HG03520 (cell line): ENCODE data around the gene AKAP11.

ENCODE experiments used
- ATAC-seq: cut with Tn5 transposase; IDR thresholded peaks from one replicate; pipeline ENCODE4 v1.9.1; 2021; ENCODE audit warnings: mild to moderate bottlenecking, moderate library complexity; ENCODE audit not compliant: unreplicated experiment

AKAP11 gene

DNA sequence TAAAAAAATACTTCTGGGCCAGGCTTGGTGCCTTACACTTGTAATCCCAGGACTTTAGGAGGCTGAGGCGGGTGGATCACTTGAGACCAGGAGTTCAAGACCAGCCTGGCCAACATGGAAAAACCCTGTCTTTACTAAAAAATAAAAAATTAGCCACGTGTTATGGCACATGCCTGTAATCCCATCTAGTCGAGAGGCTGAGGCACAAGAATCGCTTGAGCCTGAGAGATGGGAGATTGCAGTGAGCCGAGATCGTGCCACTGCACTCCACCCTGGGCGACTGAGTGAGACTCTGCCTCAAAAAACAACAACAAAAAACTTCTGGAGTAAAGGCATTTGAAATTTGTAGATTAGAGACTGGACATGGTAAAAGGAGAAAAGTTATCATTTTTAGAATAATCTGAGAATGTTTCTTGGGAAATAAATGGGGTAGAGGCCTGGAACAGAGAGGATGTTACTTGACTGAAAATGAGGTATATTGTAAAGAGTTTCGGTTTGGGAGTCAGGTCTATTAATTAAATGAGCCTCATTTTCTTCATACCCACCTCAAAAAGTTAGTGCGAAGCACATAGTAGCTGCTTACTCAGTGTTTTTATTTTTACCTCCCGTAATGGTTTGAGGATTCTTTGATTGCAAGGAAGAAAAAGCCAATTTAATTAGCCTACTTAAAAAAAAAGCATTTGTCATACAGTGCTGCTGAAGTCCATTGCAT, 2.6 kb downstream of the AKAP11 start:
- no peak for ATAC-seq

GRCh38 chr13:42275098-42275471, 3.1 kb downstream of the AKAP11 start:
- ATAC-seq = peak; percentile 30

DNA sequence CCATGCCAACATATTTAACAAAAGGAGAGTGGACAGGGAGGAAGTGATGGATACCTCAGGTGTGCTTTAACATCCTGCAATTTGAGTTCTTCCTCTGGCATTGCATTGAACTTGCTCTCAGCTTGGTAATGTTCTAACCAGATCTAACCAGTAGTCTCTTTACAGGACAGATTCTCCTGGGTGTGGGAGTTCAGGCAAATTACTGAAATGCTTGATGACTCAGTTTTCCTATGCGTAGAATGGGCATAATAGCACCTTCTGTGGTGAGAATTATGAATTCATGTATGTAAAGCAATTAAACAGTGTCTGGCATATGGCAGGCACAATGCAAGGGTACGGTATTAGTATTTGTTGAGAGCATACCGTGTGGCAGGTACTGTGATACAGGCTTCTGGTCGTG, 3.6 kb downstream of the AKAP11 start:
- no peak for ATAC-seq

DNA sequence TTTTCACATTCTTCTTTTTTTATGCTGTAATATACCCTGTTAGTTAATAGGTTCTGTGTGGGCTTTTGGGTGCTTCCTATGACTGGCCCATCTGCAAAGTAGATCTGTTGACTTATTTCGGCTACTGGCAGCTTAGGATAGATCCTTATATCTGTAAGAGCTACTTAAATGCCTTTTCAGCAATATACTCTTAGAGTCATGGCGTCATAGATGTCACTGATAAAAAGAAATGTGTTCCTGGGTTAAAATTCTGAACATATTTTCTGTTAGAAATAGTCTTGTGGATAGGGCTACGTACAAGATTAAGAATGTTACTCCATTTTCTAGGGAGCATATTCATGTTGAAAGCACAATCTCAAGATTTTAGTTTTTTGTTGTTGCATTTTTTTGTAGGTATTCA, 4.7 kb downstream of the AKAP11 start:
- ATAC-seq = no peak

DNA sequence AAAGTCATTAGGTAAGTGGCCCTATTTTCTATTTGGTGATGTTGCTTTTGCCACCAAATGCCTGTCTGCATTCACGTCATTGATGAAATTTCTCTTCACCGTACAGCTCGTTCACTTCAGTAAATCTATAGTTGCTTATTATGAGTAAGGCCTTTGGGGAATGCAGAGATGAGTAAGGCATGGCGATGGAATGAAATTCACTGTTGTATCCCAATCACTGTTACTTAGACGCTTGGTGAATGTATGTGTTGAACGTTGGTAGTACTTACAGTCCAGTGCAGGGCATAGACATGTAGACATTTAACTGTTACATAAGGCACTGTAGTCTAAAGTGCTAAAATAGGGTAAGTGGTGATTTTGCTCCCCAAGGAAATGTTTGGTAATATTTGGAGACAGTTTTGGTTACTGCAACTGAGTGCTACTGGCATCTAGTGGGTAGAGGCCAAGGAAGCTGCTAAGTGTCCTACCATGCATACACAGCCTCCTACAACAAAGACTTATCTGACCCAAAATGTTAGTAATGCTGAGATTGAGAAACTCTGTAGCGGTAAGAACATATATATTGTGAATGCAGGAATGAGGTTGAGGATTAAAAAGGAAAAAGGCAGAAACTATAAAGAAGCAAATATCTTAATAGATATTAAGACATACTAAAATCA, 5.8 kb downstream of the AKAP11 start:
- ATAC-seq = no peak

GRCh38 chr13:42279080-42279479, 7.1 kb downstream of the AKAP11 start:
- no peak for ATAC-seq

- ATAC-seq = no peak
These were observed 8.0 kb downstream of the AKAP11 start for GRCh38 chr13:42279986-42280385.

GRCh38 chr13:42280537-42280936, 8.6 kb downstream of the AKAP11 start:
- ATAC-seq = no peak

- no peak for ATAC-seq
These were observed 11.6 kb downstream of the AKAP11 start for GRCh38 chr13:42283574-42283973.

- ATAC-seq = no peak
These were observed 12.1 kb downstream of the AKAP11 start for GRCh38 chr13:42284068-42284467.

DNA sequence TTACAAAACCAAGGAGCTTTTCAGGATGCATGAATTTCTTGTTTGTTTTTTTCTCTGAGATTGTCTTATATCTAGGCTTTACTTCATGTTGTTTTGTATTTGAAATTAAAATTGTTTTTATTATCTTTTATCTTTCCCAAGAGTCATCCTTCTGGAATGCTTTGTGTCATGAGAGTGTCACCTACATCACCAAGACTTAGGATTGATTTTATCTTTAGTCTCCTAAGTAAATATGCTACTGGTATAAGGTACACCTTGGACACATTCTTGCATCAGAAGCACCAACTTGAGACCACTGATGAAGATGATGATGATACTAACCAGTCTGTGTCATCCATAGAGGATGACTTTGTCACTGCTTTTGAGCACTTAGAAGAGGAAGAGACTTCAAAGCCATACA, 26.4 kb downstream of the AKAP11 start:
- ATAC-seq = no peak

GRCh38 chr13:42305503-42305902, 33.6 kb downstream of the AKAP11 start:
- ATAC-seq = no peak

DNA sequence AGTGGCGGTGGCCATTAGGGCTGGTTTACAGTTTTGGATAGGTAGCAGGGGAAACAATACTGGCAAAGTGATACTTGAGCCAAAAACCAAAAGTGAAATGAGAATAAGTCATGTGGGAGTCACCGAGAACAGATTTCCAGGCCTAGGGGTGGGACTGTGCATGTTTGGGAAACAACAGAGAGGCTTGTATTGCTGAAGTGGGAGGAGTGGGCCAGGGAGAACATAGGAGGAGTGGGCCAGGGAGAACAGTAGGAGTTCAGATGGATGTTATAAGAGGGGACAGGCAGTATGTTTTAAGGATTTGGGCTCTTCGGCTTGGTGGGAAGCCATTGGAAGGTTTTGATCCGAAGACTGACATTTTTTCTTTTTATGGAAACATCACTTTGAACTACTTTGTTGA, 35.5 kb downstream of the AKAP11 start:
- no peak for ATAC-seq

DNA sequence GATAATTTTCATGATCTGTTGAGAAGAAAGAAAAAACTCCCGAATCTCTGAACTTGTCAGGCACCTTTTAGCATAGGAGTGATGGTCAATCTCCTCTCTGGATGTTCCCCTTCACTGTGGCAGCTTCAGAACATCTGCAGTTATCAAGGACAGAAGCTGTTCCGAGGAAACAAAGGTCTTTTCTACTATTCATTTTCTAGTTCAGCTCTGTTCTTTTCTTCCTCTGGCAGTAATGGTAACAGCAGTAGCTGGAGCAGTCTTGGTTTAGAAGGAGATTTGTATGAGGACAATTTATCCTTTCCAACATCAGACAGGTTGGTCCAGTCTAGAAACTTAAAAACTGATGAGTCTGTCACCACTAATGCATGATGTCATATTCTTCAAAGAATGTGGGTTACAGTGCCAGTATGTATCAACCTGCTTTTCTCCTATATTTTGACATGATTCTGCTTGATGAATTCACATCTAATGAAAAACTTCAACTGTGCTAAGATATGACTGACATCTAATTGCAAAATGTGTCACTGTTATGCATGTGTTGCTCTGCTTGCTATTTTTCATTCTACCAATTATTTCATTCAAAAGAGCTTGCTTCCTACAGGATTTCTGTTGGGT, 41.0 kb downstream of the AKAP11 start:
- ATAC-seq = no peak

DNA sequence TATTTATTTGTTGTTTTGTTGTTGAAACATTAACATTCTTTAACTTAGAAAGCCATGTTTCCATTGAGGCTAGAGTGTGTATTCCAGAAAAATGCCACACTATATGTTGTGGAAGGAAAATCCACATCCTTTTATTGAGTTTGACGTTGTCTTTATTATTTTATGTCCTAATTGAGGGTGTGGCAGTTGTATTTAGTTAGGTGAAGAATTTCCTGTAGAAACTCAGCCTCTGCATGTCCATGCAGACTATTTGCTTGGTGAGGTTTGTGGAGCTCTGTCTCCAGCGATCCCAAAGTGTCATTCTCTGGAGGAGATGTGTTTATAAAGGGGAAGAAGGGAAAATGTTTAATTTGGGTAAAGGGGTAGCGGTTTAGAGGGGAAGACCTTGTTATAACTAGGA, 46.6 kb downstream of the AKAP11 start:
- no peak for ATAC-seq

- no peak for ATAC-seq
These were observed 48.4 kb downstream of the AKAP11 start for GRCh38 chr13:42320375-42320787.

- no peak for ATAC-seq
These were observed 50.9 kb downstream of the AKAP11 start for GRCh38 chr13:42322806-42323205.

- no peak for ATAC-seq
These were observed 52.8 kb downstream of the AKAP11 start for GRCh38 chr13:42324704-42325103.

GRCh38 chr13:42327725-42328124, 55.8 kb downstream of the AKAP11 start:
- ATAC-seq = no peak

DNA sequence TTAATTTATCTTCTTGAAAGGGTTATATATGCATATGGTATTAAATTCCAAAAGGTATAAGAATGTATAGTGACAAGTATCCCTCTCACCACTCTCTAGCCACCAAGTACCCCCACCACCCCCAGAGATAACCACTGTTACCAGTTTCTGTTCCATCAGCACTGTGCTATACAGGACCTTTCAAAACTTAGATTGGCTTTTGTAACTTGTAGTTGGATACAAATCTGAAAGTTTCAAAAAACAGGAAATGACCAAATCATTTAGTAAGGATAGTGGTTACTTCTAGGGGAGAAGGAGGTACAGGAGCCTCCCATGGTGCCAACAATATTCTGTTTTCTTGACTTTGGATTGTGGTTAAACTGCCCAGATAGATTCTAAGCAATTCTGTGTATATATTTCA, 56.7 kb downstream of the AKAP11 start:
- ATAC-seq = no peak

DNA sequence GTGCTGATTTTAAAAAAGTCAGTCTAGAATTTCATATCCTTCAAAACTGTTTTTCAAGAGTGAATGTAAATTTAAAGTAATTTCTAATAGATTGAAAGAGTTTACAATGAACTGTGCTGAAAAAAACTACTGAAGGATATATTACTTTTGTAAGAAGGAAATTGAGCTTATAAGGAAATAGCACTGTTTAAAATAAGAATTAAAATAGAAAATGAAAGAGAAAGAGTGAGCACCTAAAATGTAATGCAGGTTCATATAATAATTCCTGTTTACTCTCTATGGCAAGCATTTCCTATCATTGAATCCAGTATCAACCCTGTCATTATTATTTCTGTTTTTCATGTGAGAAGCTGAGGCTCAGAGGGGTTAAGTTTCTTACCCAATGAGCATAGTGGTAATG, 57.3 kb downstream of the AKAP11 start:
- no peak for ATAC-seq

- ATAC-seq = no peak
These were observed 59.1 kb downstream of the AKAP11 start for GRCh38 chr13:42331009-42331408.
